A673 (cell line): ENCODE measurements around the gene HPS6. TPM values are rescaled to one million over a fixed set of nuclear protein-coding genes. Genes with fewer than 3 reads are reported as not detected.

Source experiments
- BruUV-seq: library from RNA; stranded (reverse); fragments of 400-500 nt; replicated peaks from 2 replicates; lab custom pipeline; 2021; lab: Mats Ljungman, UMichigan
- CTCF ChIA-PET: fragments of 300-600 bp; sonication (Branson Sonifier 250); formaldehyde crosslinking; loops from one replicate; lab custom pipeline; 2022; ENCODE audit warnings: antibody characterized with exemption; lab: Charles Lee
- POLR2A ChIA-PET: fragments of 300-600 bp; sonication (Branson Sonifier 250); formaldehyde crosslinking; loops from one replicate; lab custom pipeline; 2022; ENCODE audit warnings: antibody characterized with exemption; ENCODE audit not compliant: low non-redundant PET; lab: Charles Lee
- DNase-seq: peaks from one replicate; pipeline ENCODE4 v3.0.0-alpha.2; 2015; ENCODE audit warnings: low spot score
- H3K27ac ChIP-seq: fragments of 200-600 bp; sonication (generic); 2 replicates; pipeline ENCODE4 v1.5.1; 2016; ENCODE audit warnings: mixed run types, low read depth, mild to moderate bottlenecking, mixed read lengths, antibody characterized with exemption, low read length; ENCODE audit not compliant: poor library complexity, severe bottlenecking
- H3K27me3 ChIP-seq: fragments of 200-600 bp; sonication (generic); replicated peaks from 2 replicates; pipeline ENCODE4 v1.6.1; 2017; ENCODE audit warnings: mixed run types, low read depth, mild to moderate bottlenecking, mixed read lengths, antibody characterized with exemption, low read length; ENCODE audit not compliant: insufficient read depth, poor library complexity
- H3K36me3 ChIP-seq: fragments of 200-600 bp; sonication (generic); 2 replicates; pipeline ENCODE4 v1.6.1; 2016; ENCODE audit warnings: mixed run types, mild to moderate bottlenecking, mixed read lengths, antibody characterized with exemption, low read length; ENCODE audit not compliant: insufficient read depth, poor library complexity, severe bottlenecking
- H3K4me1 ChIP-seq: fragments of 200-600 bp; sonication (generic); 2 replicates; pipeline ENCODE4 v1.6.1; 2017; ENCODE audit warnings: mixed run types, mild to moderate bottlenecking, mixed read lengths, antibody characterized with exemption, low read length; ENCODE audit not compliant: insufficient read depth, poor library complexity, severe bottlenecking
- H3K4me3 ChIP-seq: fragments of 200-600 bp; sonication (generic); 2 replicates; pipeline ENCODE4 v1.5.1; 2016; ENCODE audit warnings: low read depth, mixed run types, mild to moderate bottlenecking, mixed read lengths, low read length; ENCODE audit not compliant: poor library complexity, severe bottlenecking
- H3K9me3 ChIP-seq: fragments of 200-600 bp; sonication (generic); 2 replicates; pipeline ENCODE4 v1.6.1; 2016; ENCODE audit warnings: mixed run types, low read depth, mild to moderate bottlenecking, mixed read lengths, antibody characterized with exemption, low read length; ENCODE audit not compliant: poor library complexity, severe bottlenecking
- EZH2 ChIP-seq: fragments of 200-600 bp; sonication (generic); IDR thresholded peaks from 2 replicates; pipeline ENCODE4 v1.6.1; 2017; ENCODE audit warnings: borderline replicate concordance, low read depth, mild to moderate bottlenecking, mixed read lengths, antibody characterized with exemption, low read length; ENCODE audit not compliant: poor library complexity, severe bottlenecking
- intact Hi-C: fragments of 100-400 bp; cut with micrococcal nuclease; formaldehyde crosslinking; loops from one replicate; pipeline ENCODE4 v1.10.0; 2022; ENCODE audit not compliant: unreplicated experiment
- total RNA-seq: library from RNA; stranded (reverse); gene quantifications from 2 replicates; pipeline ENCODE4 v1.2.3, GENCODE V29; 2021
- TF ChIP-seq, protein P1 (sequence below): fragments of 300-800, 200-600 bp; sonication (generic); conservative IDR thresholded peaks from 2 replicates; pipeline ENCODE4 v1.5.1; 2017; ENCODE audit warnings: low read depth, mild to moderate bottlenecking, antibody characterized with exemption, low read length, moderate library complexity, mixed read lengths

The HPS6 gene
- total RNA-seq, 1 experiment from 2014 or later = 12.6 TPM

- Histone ChIP-seq H3K9me3 (no peaks in the 10 kb centered on the region), H3K4me1 (no peaks in the 10 kb centered on the region), H3K27me3 (no peaks in the 10 kb centered on the region), H3K4me3 (no peak overlapping the region), H3K27ac (no peak overlapping the region), H3K36me3 (no peaks in the 10 kb centered on the region)
- BruUV-seq = no TSS peak
- no peak for DNase-seq
- no peak for TF ChIP-seq EZH2
- TF ChIP-seq, protein P1, sequence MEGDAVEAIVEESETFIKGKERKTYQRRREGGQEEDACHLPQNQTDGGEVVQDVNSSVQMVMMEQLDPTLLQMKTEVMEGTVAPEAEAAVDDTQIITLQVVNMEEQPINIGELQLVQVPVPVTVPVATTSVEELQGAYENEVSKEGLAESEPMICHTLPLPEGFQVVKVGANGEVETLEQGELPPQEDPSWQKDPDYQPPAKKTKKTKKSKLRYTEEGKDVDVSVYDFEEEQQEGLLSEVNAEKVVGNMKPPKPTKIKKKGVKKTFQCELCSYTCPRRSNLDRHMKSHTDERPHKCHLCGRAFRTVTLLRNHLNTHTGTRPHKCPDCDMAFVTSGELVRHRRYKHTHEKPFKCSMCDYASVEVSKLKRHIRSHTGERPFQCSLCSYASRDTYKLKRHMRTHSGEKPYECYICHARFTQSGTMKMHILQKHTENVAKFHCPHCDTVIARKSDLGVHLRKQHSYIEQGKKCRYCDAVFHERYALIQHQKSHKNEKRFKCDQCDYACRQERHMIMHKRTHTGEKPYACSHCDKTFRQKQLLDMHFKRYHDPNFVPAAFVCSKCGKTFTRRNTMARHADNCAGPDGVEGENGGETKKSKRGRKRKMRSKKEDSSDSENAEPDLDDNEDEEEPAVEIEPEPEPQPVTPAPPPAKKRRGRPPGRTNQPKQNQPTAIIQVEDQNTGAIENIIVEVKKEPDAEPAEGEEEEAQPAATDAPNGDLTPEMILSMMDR = no peak
- ChIA-PET CTCF (no interaction called here), POLR2A (interaction anchor here (0.7 kb wide), 1 partner anchor 224 kb away, joined by 9 read pairs; no protein-coding TSS in a partner anchor)
- intact Hi-C loops = no loop called here
Observed at GRCh38 chr10:102059987-102060386, 5.2 kb upstream of the HPS6 start.

- CTCF ChIA-PET = no interaction called here
- Histone ChIP-seq H3K36me3 (no peaks in the 10 kb centered on the region), H3K27me3 (no peaks in the 10 kb centered on the region), H3K4me3 (peak overlapping the region; percentile 89), H3K27ac (no peak overlapping the region), H3K9me3 (no peaks in the 10 kb centered on the region), H3K4me1 (peaks cover 9% of the 10 kb centered on the region)
- TF ChIP-seq EZH2 = no peak
- TF ChIP-seq, protein P1 = no peak
- no TSS peak for BruUV-seq
- POLR2A ChIA-PET = no interaction called here
- no peak for DNase-seq
- intact Hi-C loops = no loop called here
Observed at GRCh38 chr10:102064503-102064867, 664 bp upstream of the HPS6 start.

DNA sequence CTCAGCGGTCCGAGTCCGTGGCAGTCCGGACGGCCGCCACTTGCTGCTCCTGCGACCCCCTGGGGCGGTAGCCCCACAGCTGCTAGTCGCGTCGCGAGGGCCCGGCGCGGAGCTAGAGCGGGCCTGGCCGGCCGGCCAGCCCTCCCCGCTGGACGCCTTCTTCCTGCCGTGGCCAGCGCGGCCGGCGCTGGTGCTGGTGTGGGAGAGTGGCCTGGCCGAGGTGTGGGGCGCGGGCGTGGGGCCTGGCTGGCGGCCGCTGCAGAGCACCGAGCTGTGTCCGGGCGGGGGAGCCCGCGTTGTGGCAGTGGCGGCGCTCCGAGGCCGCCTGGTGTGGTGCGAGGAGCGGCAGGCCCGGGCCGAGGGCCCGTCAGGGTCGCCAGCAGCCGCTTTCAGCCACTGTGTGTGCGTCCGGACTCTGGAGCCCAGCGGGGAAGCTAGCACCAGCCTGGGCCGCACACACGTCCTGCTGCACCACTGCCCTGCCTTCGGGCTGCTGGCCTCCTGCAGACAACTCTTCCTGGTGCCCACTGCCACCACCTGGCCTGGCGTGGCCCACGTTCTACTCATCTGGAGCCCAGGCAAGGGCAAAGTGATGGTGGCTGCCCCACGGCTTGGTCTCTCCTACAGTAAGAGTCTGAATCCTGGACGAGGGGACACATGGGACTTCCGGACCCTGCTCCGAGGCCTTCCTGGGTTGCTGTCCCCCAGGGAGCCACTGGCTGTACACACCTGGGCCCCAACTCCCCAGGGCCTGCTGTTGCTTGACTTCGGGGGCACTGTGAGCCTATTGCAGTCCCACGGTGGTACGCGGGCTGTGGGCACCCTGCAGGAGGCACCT lies 631 bp downstream of the HPS6 start:
- POLR2A ChIA-PET = interaction anchor here (0.6 kb wide), 1 partner anchor 89 kb away, joined by 11 read pairs; no protein-coding TSS in a partner anchor
- no TSS peak for BruUV-seq

More for the DNA sequence above, 631 bp downstream of the HPS6 start:
- H3K36me3 ChIP-seq = no peaks in the 10 kb centered on the region
- H3K27ac ChIP-seq = peak overlapping the region; percentile 80
- no peaks in the 10 kb centered on the region for H3K27me3 ChIP-seq
- H3K4me1 ChIP-seq = peaks cover 9% of the 10 kb centered on the region
- CTCF ChIA-PET = interaction anchor here (1.3 kb wide), 1 partner anchor 225 kb away, joined by 6 read pairs; no protein-coding TSS in a partner anchor
- H3K9me3 ChIP-seq = no peaks in the 10 kb centered on the region
- H3K4me3 ChIP-seq = peak overlapping the region; percentile 89
- DNase-seq = no peak
- TF ChIP-seq, protein P1 = no peak
- no peak for TF ChIP-seq EZH2
- intact Hi-C loops = no loop called here
